Measurements from ENCODE around the gene KCNQ2.

- TF ChIP-seq CTCF (IDR thresholded peaks at IDR 0.05) (no peak), POLR2A (IDR thresholded peaks at IDR 0.05) (no peak)
Measured at GRCh38 chr20:63355781-63356295, 116.6 kb downstream of the KCNQ2 start.

All from testis (tissue), 2 donors.